HepG2 (cell line): ENCODE results near the gene MOK. TPM values are rescaled to one million over a fixed set of nuclear protein-coding genes. Genes with fewer than 3 reads are reported as not detected.

Source experiments
- CREM ChIP-seq, 2 experiments: sonication (generic) in 1 of 2; formaldehyde crosslinking in 1 of 2; IDR thresholded peaks; 2 replicates each; pipeline versions ENCODE4 v1.4.0 to v1.6.1; 2016 to 2020; ENCODE audit warnings: antibody characterized with exemption in 1 of 2, mild to moderate bottlenecking in 1 of 2, missing genetic modification reagents in 1 of 2
- KLF12 ChIP-seq: sonication (generic); formaldehyde crosslinking; IDR thresholded peaks from 2 replicates; pipeline ENCODE4 v1.4.0; 2020; ENCODE audit warnings: missing genetic modification reagents, borderline replicate concordance
- MEIS2 ChIP-seq: sonication (generic); formaldehyde crosslinking; IDR thresholded peaks from 2 replicates; pipeline ENCODE4 v1.9.0; 2021; ENCODE audit warnings: mild to moderate bottlenecking, missing genetic modification reagents
- POLR2AphosphoS5 ChIP-seq: IDR thresholded peaks from 2 replicates; pipeline ENCODE4 v1.6.1; 2012; ENCODE audit warnings: low read depth, low read length
- TRIM24 ChIP-seq: sonication (generic); formaldehyde crosslinking; IDR thresholded peaks from 2 replicates; pipeline ENCODE4 v1.8.0; 2022; ENCODE audit warnings: mild to moderate bottlenecking, missing genetic modification reagents
- ZFP36L2 ChIP-seq: sonication (generic); formaldehyde crosslinking; IDR thresholded peaks from 2 replicates; pipeline ENCODE4 v1.4.0; 2020; ENCODE audit warnings: missing genetic modification reagents
- ZNF274 ChIP-seq: sonication (generic); formaldehyde crosslinking; IDR thresholded peaks from 2 replicates; pipeline ENCODE4 v1.5.1; 2020; ENCODE audit warnings: mild to moderate bottlenecking, missing genetic modification reagents
- ZNF3 ChIP-seq: IDR thresholded peaks from 2 replicates; pipeline ENCODE4 v1.7.0; 2017; ENCODE audit warnings: inconsistent platforms
- ZNF672 ChIP-seq: sonication (generic); formaldehyde crosslinking; IDR thresholded peaks from 2 replicates; pipeline ENCODE4 v1.8.1; 2022; ENCODE audit warnings: missing genetic modification reagents
- ZNF773 ChIP-seq: sonication (generic); formaldehyde crosslinking; IDR thresholded peaks from 2 replicates; pipeline ENCODE4 v1.4.0; 2020; ENCODE audit warnings: missing genetic modification reagents, borderline replicate concordance
- polyA plus RNA-seq, 8 experiments: library from polyadenylated mRNA; depleted of rRNA in 3 of 8; stranded (reverse) in 7 of 8; unstranded in 1 of 8; fragments of >200 nt; fragmentation: Illumina TruSeq in 4 of 8; extraction: Trizol in 4 of 8; gene quantifications; 2 replicates each; pipeline versions ENCODE4 v1.2.1 to v1.2.3, GENCODE V29; 2011 to 2016; ENCODE audit warnings: low read depth in 4 of 8, missing spikeins in 1 of 8, mixed read lengths in 1 of 8; ENCODE audit not compliant: insufficient read depth in 1 of 8
- total RNA-seq, 5 experiments: library from RNA; depleted of rRNA; stranded (reverse); fragments of >200 nt; fragmentation: Illumina TruSeq; extraction: Trizol; gene quantifications; 2 replicates each; pipeline ENCODE4 v1.2.3, GENCODE V29; 2016; ENCODE audit warnings: low read depth in 1 of 5
- TF ChIP-seq, protein P1 (sequence below): sonication (generic); formaldehyde crosslinking; IDR thresholded peaks from 2 replicates; pipeline ENCODE4 v1.4.0; 2020; ENCODE audit warnings: missing genetic modification reagents
- TF ChIP-seq, protein P2 (sequence below): IDR thresholded peaks from 2 replicates; pipeline ENCODE4 v1.6.1; 2016; ENCODE audit warnings: low read depth, missing genetic modification reagents, missing compliant biosample characterization
- TF ChIP-seq, protein P3 (sequence below): sonication (generic); formaldehyde crosslinking; IDR thresholded peaks from 2 replicates; pipeline ENCODE4 v1.4.0; 2020; ENCODE audit warnings: missing genetic modification reagents
- TF ChIP-seq, protein P4 (sequence below): sonication (generic); formaldehyde crosslinking; IDR thresholded peaks from 2 replicates; pipeline ENCODE4 v1.4.0; 2020; ENCODE audit warnings: mild to moderate bottlenecking, missing genetic modification reagents
- TF ChIP-seq, protein P5 (sequence below): sonication (generic); formaldehyde crosslinking; IDR thresholded peaks from 2 replicates; pipeline ENCODE4 v1.5.1; 2020; ENCODE audit warnings: missing genetic modification reagents, mild to moderate bottlenecking, borderline replicate concordance
- TF ChIP-seq, protein P6 (sequence below): sonication (generic); formaldehyde crosslinking; IDR thresholded peaks from 2 replicates; pipeline ENCODE4 v1.8.0; 2022; ENCODE audit warnings: missing genetic modification reagents, low read depth, mild to moderate bottlenecking, borderline replicate concordance

Gene MOK
- total and polyA plus RNA-seq, 2 of the 13 experiments (the other 11 are each of a cell fraction or from before 2014, with no cell fraction given): 15.3 to 16.9 TPM

DNA sequence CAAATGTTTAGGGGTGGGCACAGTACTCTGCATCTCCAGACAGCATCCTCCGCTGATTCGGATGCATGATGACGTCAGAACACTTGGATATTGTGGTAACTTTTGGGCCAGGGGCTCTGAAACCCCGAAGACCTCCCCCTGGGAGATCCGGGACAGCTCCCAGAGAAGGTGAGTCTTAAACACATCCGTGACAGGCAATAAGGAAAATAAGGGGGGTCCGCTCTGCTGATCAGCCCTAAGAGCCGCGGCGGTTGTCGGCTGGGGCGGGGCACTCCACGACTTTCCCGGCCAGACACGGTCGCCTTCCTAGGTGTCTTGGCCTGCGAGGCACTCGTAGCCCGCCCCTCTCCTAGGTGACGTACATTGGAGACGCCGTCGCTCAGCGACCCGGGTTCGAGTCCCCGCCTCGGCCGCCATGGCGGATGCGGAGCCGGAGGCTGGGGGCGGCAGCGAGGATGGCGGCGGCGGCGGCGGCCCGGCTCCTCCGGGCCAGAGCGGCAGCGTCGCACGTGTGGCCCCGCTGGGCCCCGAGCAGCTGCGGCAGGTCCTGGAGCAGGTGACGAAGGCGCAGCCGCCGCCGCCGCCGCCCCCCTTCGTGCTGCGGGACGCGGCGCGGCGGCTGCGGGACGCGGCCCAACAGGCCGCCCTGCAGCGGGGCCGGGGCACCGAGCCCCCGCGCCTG, 14.5 kb upstream of the MOK start, which contains the start of gene ZNF839 (continued):
- no peak for TF ChIP-seq TRIM24 (CRISPR knock-in tag)
- no peak for TF ChIP-seq ZNF274 (CRISPR knock-in tag)
- TF ChIP-seq, protein P1, sequence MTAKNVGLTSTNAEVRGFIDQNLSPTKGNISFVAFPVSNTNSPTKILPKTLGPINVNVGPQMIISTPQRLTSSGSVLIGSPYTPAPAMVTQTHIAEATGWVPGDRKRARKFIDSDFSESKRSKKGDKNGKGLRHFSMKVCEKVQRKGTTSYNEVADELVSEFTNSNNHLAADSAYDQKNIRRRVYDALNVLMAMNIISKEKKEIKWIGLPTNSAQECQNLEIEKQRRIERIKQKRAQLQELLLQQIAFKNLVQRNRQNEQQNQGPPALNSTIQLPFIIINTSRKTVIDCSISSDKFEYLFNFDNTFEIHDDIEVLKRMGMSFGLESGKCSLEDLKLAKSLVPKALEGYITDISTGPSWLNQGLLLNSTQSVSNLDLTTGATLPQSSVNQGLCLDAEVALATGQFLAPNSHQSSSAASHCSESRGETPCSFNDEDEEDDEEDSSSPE (CRISPR knock-in tag): peak; percentile 55; the same call in 1 of the 2 replicates
- TF ChIP-seq CREM (IDR thresholded peaks at IDR 0.05): peak; percentile 91
- TF ChIP-seq CREM (CRISPR knock-in tag; IDR thresholded peaks at IDR 0.05): peak; percentile 54; the same call in 1 of the 2 replicates
- no peak for TF ChIP-seq ZNF672 (CRISPR knock-in tag)
- TF ChIP-seq MEIS2 (CRISPR knock-in tag): no peak; the same call in 1 of the 2 replicates
- TF ChIP-seq, protein P2, sequence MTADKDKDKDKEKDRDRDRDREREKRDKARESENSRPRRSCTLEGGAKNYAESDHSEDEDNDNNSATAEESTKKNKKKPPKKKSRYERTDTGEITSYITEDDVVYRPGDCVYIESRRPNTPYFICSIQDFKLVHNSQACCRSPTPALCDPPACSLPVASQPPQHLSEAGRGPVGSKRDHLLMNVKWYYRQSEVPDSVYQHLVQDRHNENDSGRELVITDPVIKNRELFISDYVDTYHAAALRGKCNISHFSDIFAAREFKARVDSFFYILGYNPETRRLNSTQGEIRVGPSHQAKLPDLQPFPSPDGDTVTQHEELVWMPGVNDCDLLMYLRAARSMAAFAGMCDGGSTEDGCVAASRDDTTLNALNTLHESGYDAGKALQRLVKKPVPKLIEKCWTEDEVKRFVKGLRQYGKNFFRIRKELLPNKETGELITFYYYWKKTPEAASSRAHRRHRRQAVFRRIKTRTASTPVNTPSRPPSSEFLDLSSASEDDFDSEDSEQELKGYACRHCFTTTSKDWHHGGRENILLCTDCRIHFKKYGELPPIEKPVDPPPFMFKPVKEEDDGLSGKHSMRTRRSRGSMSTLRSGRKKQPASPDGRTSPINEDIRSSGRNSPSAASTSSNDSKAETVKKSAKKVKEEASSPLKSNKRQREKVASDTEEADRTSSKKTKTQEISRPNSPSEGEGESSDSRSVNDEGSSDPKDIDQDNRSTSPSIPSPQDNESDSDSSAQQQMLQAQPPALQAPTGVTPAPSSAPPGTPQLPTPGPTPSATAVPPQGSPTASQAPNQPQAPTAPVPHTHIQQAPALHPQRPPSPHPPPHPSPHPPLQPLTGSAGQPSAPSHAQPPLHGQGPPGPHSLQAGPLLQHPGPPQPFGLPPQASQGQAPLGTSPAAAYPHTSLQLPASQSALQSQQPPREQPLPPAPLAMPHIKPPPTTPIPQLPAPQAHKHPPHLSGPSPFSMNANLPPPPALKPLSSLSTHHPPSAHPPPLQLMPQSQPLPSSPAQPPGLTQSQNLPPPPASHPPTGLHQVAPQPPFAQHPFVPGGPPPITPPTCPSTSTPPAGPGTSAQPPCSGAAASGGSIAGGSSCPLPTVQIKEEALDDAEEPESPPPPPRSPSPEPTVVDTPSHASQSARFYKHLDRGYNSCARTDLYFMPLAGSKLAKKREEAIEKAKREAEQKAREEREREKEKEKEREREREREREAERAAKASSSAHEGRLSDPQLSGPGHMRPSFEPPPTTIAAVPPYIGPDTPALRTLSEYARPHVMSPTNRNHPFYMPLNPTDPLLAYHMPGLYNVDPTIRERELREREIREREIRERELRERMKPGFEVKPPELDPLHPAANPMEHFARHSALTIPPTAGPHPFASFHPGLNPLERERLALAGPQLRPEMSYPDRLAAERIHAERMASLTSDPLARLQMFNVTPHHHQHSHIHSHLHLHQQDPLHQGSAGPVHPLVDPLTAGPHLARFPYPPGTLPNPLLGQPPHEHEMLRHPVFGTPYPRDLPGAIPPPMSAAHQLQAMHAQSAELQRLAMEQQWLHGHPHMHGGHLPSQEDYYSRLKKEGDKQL (CRISPR knock-in tag): no peak
- TF ChIP-seq KLF12 (CRISPR knock-in tag): peak; percentile 80; the same call in 1 of the 2 replicates
- TF ChIP-seq ZNF3 (CRISPR knock-in tag): no peak
- TF ChIP-seq, protein P3, sequence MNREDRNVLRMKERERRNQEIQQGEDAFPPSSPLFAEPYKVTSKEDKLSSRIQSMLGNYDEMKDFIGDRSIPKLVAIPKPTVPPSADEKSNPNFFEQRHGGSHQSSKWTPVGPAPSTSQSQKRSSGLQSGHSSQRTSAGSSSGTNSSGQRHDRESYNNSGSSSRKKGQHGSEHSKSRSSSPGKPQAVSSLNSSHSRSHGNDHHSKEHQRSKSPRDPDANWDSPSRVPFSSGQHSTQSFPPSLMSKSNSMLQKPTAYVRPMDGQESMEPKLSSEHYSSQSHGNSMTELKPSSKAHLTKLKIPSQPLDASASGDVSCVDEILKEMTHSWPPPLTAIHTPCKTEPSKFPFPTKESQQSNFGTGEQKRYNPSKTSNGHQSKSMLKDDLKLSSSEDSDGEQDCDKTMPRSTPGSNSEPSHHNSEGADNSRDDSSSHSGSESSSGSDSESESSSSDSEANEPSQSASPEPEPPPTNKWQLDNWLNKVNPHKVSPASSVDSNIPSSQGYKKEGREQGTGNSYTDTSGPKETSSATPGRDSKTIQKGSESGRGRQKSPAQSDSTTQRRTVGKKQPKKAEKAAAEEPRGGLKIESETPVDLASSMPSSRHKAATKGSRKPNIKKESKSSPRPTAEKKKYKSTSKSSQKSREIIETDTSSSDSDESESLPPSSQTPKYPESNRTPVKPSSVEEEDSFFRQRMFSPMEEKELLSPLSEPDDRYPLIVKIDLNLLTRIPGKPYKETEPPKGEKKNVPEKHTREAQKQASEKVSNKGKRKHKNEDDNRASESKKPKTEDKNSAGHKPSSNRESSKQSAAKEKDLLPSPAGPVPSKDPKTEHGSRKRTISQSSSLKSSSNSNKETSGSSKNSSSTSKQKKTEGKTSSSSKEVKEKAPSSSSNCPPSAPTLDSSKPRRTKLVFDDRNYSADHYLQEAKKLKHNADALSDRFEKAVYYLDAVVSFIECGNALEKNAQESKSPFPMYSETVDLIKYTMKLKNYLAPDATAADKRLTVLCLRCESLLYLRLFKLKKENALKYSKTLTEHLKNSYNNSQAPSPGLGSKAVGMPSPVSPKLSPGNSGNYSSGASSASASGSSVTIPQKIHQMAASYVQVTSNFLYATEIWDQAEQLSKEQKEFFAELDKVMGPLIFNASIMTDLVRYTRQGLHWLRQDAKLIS (CRISPR knock-in tag): no peak
- TF ChIP-seq ZFP36L2: no peak
- TF ChIP-seq, protein P4, sequence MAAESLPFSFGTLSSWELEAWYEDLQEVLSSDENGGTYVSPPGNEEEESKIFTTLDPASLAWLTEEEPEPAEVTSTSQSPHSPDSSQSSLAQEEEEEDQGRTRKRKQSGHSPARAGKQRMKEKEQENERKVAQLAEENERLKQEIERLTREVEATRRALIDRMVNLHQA (CRISPR knock-in tag): no peak
- TF ChIP-seq ZNF773 (CRISPR knock-in tag): no peak
- peak; percentile 58; the same call in 1 of the 2 replicates for TF ChIP-seq POLR2AphosphoS5
- TF ChIP-seq, protein P5, sequence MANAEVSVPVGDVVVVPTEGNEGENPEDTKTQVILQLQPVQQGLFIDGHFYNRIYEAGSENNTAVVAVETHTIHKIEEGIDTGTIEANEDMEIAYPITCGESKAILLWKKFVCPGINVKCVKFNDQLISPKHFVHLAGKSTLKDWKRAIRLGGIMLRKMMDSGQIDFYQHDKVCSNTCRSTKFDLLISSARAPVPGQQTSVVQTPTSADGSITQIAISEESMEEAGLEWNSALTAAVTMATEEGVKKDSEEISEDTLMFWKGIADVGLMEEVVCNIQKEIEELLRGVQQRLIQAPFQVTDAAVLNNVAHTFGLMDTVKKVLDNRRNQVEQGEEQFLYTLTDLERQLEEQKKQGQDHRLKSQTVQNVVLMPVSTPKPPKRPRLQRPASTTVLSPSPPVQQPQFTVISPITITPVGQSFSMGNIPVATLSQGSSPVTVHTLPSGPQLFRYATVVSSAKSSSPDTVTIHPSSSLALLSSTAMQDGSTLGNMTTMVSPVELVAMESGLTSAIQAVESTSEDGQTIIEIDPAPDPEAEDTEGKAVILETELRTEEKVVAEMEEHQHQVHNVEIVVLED (CRISPR knock-in tag): peak; percentile 48; the same call in 1 of the 2 replicates
- TF ChIP-seq, protein P6, sequence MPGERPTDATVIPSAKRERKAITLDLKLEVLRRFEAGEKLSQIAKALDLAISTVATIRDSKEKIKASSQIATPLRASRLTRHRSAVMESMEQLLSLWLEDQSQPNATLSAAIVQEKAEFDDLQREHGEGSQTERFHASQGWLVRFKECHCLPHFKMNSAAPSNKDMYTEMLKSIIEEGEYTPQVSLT (CRISPR knock-in tag): no peak
